Neural cell (in vitro differentiated cells): ENCODE data around the gene RCN2. TPM values are rescaled to one million over a fixed set of nuclear protein-coding genes. Genes with fewer than 3 reads are reported as not detected.

Source experiments
- H2AFZ ChIP-seq: fragments of 200-600, 300-800 bp; sonication (generic), shearing (Covaris generic); 2 replicates; pipeline ENCODE4 v1.6.0; 2014; ENCODE audit warnings: low read depth, mild to moderate bottlenecking, antibody characterized with exemption, low read length, moderate library complexity
- H3F3A ChIP-seq: fragments of 200-600 bp; shearing (Covaris generic); 2 replicates; pipeline ENCODE4 v1.6.1; 2016; ENCODE audit warnings: mild to moderate bottlenecking, moderate library complexity, mixed read lengths, antibody characterized with exemption, low read length; ENCODE audit not compliant: insufficient read depth, poor library complexity, severe bottlenecking
- H3K27ac ChIP-seq: fragments of 200-600, 300-800 bp; sonication (generic), shearing (Covaris generic); 2 replicates; pipeline ENCODE4 v1.5.1; 2014; ENCODE audit warnings: mild to moderate bottlenecking, low read length, moderate library complexity
- H3K27me3 ChIP-seq: fragments of 300-800, 200-600 bp; sonication (generic), shearing (Covaris generic); 2 replicates; pipeline ENCODE4 v1.6.0; 2014; ENCODE audit warnings: mild to moderate bottlenecking, low read depth, low read length, moderate library complexity; ENCODE audit not compliant: insufficient read depth
- H3K36me3 ChIP-seq: fragments of 300-800, 200-600 bp; sonication (generic), shearing (Covaris generic); 2 replicates; pipeline ENCODE4 v1.5.1; 2014; ENCODE audit warnings: mild to moderate bottlenecking, antibody characterized with exemption, low read length, moderate library complexity; ENCODE audit not compliant: insufficient read depth
- H3K4me2 ChIP-seq: fragments of 300-800, 200-600 bp; sonication (generic), shearing (Covaris generic); 2 replicates; pipeline ENCODE4 v1.6.0; 2014; ENCODE audit warnings: mild to moderate bottlenecking, low read length
- H3K4me3 ChIP-seq: fragments of 300-800, 200-600 bp; sonication (generic), shearing (Covaris generic); 2 replicates; pipeline ENCODE4 v1.5.1; 2014; ENCODE audit warnings: mild to moderate bottlenecking, low read length, moderate library complexity
- H3K79me2 ChIP-seq: fragments of 200-600 bp; shearing (Covaris generic); replicated peaks from 2 replicates; pipeline ENCODE4 v1.6.0; 2014; ENCODE audit warnings: mild to moderate bottlenecking, low read length, moderate library complexity; ENCODE audit not compliant: insufficient read depth
- H3K9ac ChIP-seq: fragments of 300-800, 200-600 bp; sonication (generic), shearing (Covaris generic); 2 replicates; pipeline ENCODE4 v1.6.1; 2016; ENCODE audit warnings: mild to moderate bottlenecking, low read length, mixed read lengths
- H3K9me2 ChIP-seq: fragments of 200-600 bp; shearing (Covaris generic); 2 replicates; pipeline ENCODE4 v1.6.1; 2016; ENCODE audit warnings: mild to moderate bottlenecking, low read length, mixed read lengths; ENCODE audit not compliant: insufficient read depth
- H3K9me3 ChIP-seq: fragments of 200-600, 300-800 bp; sonication (generic), shearing (Covaris generic); 2 replicates; pipeline ENCODE4 v1.6.1; 2016; ENCODE audit warnings: mild to moderate bottlenecking, mixed run types, low read length, moderate library complexity, mixed read lengths
- H4K20me1 ChIP-seq: fragments of 200-600 bp; shearing (Covaris generic); 2 replicates; pipeline ENCODE4 v1.6.1; 2016; ENCODE audit warnings: mild to moderate bottlenecking, mixed run types; ENCODE audit not compliant: insufficient read depth
- EP300 ChIP-seq: fragments of 450-650 bp; conservative IDR thresholded peaks from 2 replicates; pipeline ENCODE4 v1.6.1; 2014; ENCODE audit warnings: antibody characterized with exemption, mild to moderate bottlenecking, moderate library complexity; ENCODE audit not compliant: poor library complexity, severe bottlenecking
- EZH2 ChIP-seq: fragments of 200-600, 300-800 bp; shearing (Covaris generic), sonication (generic); IDR thresholded peaks from 2 replicates; pipeline ENCODE4 v1.6.1; 2014; ENCODE audit warnings: antibody characterized with exemption, low read length, borderline replicate concordance, mild to moderate bottlenecking; ENCODE audit not compliant: insufficient read depth, poor library complexity, severe bottlenecking
- MXI1 ChIP-seq: fragments of 450-650 bp; conservative IDR thresholded peaks from 2 replicates; pipeline ENCODE4 v1.6.1; 2014; ENCODE audit warnings: antibody characterized with exemption, mild to moderate bottlenecking; ENCODE audit not compliant: poor library complexity, severe bottlenecking
- POLR2AphosphoS5 ChIP-seq: IDR thresholded peaks from 2 replicates; pipeline ENCODE4 v1.6.1; 2012
- RAD21 ChIP-seq: fragments of 450-650 bp; conservative IDR thresholded peaks from 2 replicates; pipeline ENCODE4 v1.6.1; 2014; ENCODE audit warnings: antibody characterized with exemption, mild to moderate bottlenecking, moderate library complexity
- SMC3 ChIP-seq: fragments of 450-650 bp; conservative IDR thresholded peaks from 2 replicates; pipeline ENCODE4 v1.6.1; 2014; ENCODE audit warnings: antibody characterized with exemption, mild to moderate bottlenecking, moderate library complexity; ENCODE audit not compliant: poor library complexity
- TAF1 ChIP-seq: IDR thresholded peaks from 2 replicates; pipeline ENCODE4 v1.6.1; 2012; ENCODE audit warnings: low read depth
- polyA plus RNA-seq: library from polyadenylated mRNA; depleted of rRNA; stranded (reverse); fragments of >200 nt; gene quantifications from 2 replicates; pipeline ENCODE4 v1.2.3, GENCODE V29; 2014
- TF ChIP-seq, protein P1 (sequence below): IDR thresholded peaks from 2 replicates; pipeline ENCODE4 v1.6.1; 2012; ENCODE audit warnings: borderline replicate concordance
- TF ChIP-seq, protein P2 (sequence below): fragments of 450-650 bp; IDR thresholded peaks from 2 replicates; pipeline ENCODE4 v1.5.1; 2014; ENCODE audit warnings: antibody characterized with exemption, mild to moderate bottlenecking, moderate library complexity; ENCODE audit not compliant: poor library complexity, severe bottlenecking

The RCN2 gene
- polyA plus RNA-seq, 1 donor from 2014 or later, result 400 TPM

DNA sequence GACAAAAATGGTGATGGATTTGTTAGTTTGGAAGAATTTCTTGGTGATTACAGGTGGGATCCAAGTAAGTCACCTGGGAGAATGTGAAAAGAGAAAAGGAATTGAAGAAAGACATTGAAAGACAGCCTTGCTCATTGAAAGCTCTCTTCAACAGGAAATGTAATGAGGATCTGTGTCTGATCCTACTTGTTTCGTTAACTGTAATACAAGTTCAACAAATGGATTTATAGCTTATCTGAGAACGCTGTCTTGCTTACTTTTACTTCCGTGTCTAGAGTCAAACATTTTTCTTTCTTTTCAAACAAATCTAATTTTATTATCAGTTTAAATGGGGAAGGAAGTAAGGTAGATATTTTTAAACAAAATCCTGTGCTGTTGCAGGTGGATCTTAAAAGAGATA lies 15.9 kb downstream of the RCN2 start:
- H3K4me3 ChIP-seq, result no peak overlapping the region
- no peaks in the 10 kb centered on the region for H3K9me2 ChIP-seq
- no peak overlapping the region for H3K9ac ChIP-seq
- H3K27ac ChIP-seq, result no peak overlapping the region
- TF ChIP-seq SMC3 (no peak), MXI1 (no peak), EP300 (no peak), POLR2AphosphoS5 (no peak), EZH2 (no peak), RAD21 (no peak), TAF1 (no peak)
- TF ChIP-seq, protein P1, sequence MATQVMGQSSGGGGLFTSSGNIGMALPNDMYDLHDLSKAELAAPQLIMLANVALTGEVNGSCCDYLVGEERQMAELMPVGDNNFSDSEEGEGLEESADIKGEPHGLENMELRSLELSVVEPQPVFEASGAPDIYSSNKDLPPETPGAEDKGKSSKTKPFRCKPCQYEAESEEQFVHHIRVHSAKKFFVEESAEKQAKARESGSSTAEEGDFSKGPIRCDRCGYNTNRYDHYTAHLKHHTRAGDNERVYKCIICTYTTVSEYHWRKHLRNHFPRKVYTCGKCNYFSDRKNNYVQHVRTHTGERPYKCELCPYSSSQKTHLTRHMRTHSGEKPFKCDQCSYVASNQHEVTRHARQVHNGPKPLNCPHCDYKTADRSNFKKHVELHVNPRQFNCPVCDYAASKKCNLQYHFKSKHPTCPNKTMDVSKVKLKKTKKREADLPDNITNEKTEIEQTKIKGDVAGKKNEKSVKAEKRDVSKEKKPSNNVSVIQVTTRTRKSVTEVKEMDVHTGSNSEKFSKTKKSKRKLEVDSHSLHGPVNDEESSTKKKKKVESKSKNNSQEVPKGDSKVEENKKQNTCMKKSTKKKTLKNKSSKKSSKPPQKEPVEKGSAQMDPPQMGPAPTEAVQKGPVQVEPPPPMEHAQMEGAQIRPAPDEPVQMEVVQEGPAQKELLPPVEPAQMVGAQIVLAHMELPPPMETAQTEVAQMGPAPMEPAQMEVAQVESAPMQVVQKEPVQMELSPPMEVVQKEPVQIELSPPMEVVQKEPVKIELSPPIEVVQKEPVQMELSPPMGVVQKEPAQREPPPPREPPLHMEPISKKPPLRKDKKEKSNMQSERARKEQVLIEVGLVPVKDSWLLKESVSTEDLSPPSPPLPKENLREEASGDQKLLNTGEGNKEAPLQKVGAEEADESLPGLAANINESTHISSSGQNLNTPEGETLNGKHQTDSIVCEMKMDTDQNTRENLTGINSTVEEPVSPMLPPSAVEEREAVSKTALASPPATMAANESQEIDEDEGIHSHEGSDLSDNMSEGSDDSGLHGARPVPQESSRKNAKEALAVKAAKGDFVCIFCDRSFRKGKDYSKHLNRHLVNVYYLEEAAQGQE, result no peak
- TF ChIP-seq, protein P2, sequence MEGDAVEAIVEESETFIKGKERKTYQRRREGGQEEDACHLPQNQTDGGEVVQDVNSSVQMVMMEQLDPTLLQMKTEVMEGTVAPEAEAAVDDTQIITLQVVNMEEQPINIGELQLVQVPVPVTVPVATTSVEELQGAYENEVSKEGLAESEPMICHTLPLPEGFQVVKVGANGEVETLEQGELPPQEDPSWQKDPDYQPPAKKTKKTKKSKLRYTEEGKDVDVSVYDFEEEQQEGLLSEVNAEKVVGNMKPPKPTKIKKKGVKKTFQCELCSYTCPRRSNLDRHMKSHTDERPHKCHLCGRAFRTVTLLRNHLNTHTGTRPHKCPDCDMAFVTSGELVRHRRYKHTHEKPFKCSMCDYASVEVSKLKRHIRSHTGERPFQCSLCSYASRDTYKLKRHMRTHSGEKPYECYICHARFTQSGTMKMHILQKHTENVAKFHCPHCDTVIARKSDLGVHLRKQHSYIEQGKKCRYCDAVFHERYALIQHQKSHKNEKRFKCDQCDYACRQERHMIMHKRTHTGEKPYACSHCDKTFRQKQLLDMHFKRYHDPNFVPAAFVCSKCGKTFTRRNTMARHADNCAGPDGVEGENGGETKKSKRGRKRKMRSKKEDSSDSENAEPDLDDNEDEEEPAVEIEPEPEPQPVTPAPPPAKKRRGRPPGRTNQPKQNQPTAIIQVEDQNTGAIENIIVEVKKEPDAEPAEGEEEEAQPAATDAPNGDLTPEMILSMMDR, result no peak
- H3K27me3 ChIP-seq, result no peaks in the 10 kb centered on the region
- H3K9me3 ChIP-seq, result no peaks in the 10 kb centered on the region
- H2AFZ ChIP-seq, result no peak overlapping the region
- peaks cover under 1% of the 10 kb centered on the region for H3K79me2 ChIP-seq
- H3F3A ChIP-seq, result no peaks in the 10 kb centered on the region
- H3K36me3 ChIP-seq, result peaks cover 14% of the 10 kb centered on the region
- H3K4me2 ChIP-seq, result no peak overlapping the region
- H4K20me1 ChIP-seq, result no peaks in the 10 kb centered on the region

DNA sequence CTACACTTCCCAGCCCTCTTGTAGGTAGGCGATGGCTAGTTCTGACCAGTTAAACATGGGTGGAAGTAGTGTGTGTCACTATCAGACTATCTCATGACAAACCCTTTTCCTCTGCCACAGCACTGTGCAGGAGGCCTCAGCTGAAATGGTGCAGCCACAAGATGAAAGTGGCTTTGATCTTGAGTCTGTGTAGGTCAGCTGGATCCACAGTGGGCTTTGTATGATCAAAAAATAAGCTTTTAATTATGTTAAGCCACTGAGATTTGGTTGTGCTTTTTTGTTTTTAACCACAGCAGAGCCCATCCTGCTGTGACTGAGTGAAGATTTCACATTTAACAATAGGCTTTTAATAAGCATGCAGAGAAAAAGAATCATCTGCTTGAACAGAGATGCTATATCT lies 19.7 kb downstream of the RCN2 start:
- Histone ChIP-seq H3F3A (no peaks in the 10 kb centered on the region), H3K36me3 (peaks cover 9% of the 10 kb centered on the region), H3K9ac (no peak overlapping the region), H3K9me2 (no peaks in the 10 kb centered on the region), H3K9me3 (no peaks in the 10 kb centered on the region), H3K27ac (no peak overlapping the region), H4K20me1 (no peaks in the 10 kb centered on the region), H3K4me2 (no peak overlapping the region), H3K27me3 (no peaks in the 10 kb centered on the region), H2AFZ (no peak overlapping the region), H3K4me3 (no peak overlapping the region), H3K79me2 (no peaks in the 10 kb centered on the region)
- TF ChIP-seq EP300 (no peak), RAD21 (no peak), MXI1 (no peak)

DNA sequence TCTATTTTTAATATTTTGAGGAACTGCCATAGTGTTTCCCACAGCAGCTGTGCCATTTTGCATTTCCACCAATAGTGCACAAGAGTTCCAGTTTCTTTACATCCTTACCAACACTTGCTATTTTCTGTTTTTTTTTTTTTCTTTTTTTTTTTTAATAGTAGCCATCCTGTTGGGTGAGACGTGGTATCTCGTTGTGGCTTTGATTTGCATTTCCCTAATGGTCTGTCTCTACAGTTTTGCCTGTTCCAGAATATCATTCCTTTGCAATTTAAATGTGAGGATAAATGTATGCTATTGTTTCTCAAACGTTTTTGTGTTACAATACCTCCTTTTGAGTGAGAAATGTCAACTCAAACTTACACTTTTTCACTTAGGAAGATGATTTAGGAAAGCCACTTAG lies 22.4 kb downstream of the RCN2 start:
- no peaks in the 10 kb centered on the region for H3F3A ChIP-seq
- no peaks in the 10 kb centered on the region for H3K9me3 ChIP-seq
- H3K4me3 ChIP-seq, result no peak overlapping the region
- no peaks in the 10 kb centered on the region for H3K79me2 ChIP-seq
- H3K9me2 ChIP-seq, result no peaks in the 10 kb centered on the region
- H3K9ac ChIP-seq, result no peak overlapping the region
- TF ChIP-seq EP300 (no peak), SMC3 (no peak), MXI1 (no peak), TAF1 (no peak), POLR2AphosphoS5 (no peak)
- TF ChIP-seq, protein P1, result no peak
- H3K27ac ChIP-seq, result no peak overlapping the region
- H4K20me1 ChIP-seq, result no peaks in the 10 kb centered on the region
- peaks cover 9% of the 10 kb centered on the region for H3K36me3 ChIP-seq
- H3K4me2 ChIP-seq, result no peak overlapping the region
- H3K27me3 ChIP-seq, result no peaks in the 10 kb centered on the region
- no peak overlapping the region for H2AFZ ChIP-seq
